ENCODE measurements around the gene KCNK7.

The KCNK7 gene

GRCh38 chr11:65577756-65578109 is 17.9 kb downstream of the KCNK7 start:
- no peak for DNase-seq (ENCODE audit: low read depth)
- H3K4me3 ChIP-seq (ENCODE audit: low read depth, low read length): peak overlapping the region; percentile 90
- TF ChIP-seq CTCF (IDR thresholded peaks at IDR 0.05; ENCODE audit: low read depth, low read length, missing control alignments): no peak

GRCh38 chr11:65576867-65577755 is 18.5 kb downstream of the KCNK7 start:
- no peak for DNase-seq (ENCODE audit: low read depth)
- TF ChIP-seq CTCF (IDR thresholded peaks at IDR 0.05; ENCODE audit: low read depth, low read length, missing control alignments): no peak
- peak overlapping the region; percentile 90 for H3K4me3 ChIP-seq (ENCODE audit: low read depth, low read length)

- H3K4me3 ChIP-seq (ENCODE audit: low read depth, low read length): peak overlapping the region; percentile 90
- no peak for TF ChIP-seq CTCF (IDR thresholded peaks at IDR 0.05; ENCODE audit: low read depth, low read length, missing control alignments)
- no peak for DNase-seq (ENCODE audit: low read depth)
These were observed 19.3 kb downstream of the KCNK7 start for GRCh38 chr11:65576232-65576866.

- no peak for TF ChIP-seq CTCF (IDR thresholded peaks at IDR 0.05; ENCODE audit: low read depth, low read length, missing control alignments)
- peak within 1 kb of the TSS; percentile 90 for H3K4me3 ChIP-seq (ENCODE audit: low read depth, low read length)
- DNase-seq (ENCODE audit: low read depth): peak; percentile 75
These were observed 19.9 kb downstream of the KCNK7 start, which contains the start of gene EHBP1L1 for GRCh38 chr11:65575568-65576231. Gene EHBP1L1, plus strand, starts transcription at chr11:65576053. Its CDS starts 250 bp downstream, at chr11:65576303.

GRCh38 chr11:65574811-65575567 is 20.6 kb downstream of the KCNK7 start:
- DNase-seq (ENCODE audit: low read depth): no peak
- no peak for TF ChIP-seq CTCF (IDR thresholded peaks at IDR 0.05; ENCODE audit: low read depth, low read length, missing control alignments)
- peak overlapping the region; percentile 90 for H3K4me3 ChIP-seq (ENCODE audit: low read depth, low read length)

GRCh38 chr11:65574109-65574810 is 21.3 kb downstream of the KCNK7 start:
- DNase-seq (ENCODE audit: low read depth): peak; percentile 87
- H3K4me3 ChIP-seq (ENCODE audit: low read depth, low read length): peak overlapping the region; percentile 92
- peak; percentile 71 for TF ChIP-seq CTCF (IDR thresholded peaks at IDR 0.05; ENCODE audit: low read depth, low read length, missing control alignments)
